Panc1 (cell line): ENCODE measurements around the gene SUPT5H.

Source experiments
- POLR2AphosphoS5 ChIP-seq: IDR thresholded peaks from 2 replicates; pipeline ENCODE4 v1.6.1; 2012; ENCODE audit warnings: mild to moderate bottlenecking, low read depth, low read length, moderate library complexity
- TCF7L2 ChIP-seq: IDR thresholded peaks from 2 replicates; pipeline ENCODE4 v1.6.1; 2011; ENCODE audit warnings: mild to moderate bottlenecking, low read depth, low read length, inconsistent platforms
- TF ChIP-seq, protein P1 (sequence below): fragments of 450-650 bp; IDR thresholded peaks from 2 replicates; pipeline ENCODE4 v1.5.1; 2017; ENCODE audit warnings: mild to moderate bottlenecking
- TF ChIP-seq, protein P2 (sequence below), 2 experiments: IDR thresholded peaks; 2 replicates each; pipeline ENCODE4 v1.6.1; 2011 to 2012; ENCODE audit warnings: low read depth in 2 of 2, control low read depth in 1 of 2, low read length in 1 of 2, mild to moderate bottlenecking in 1 of 2, moderate library complexity in 1 of 2; ENCODE audit not compliant: insufficient read depth in 1 of 2

DNA sequence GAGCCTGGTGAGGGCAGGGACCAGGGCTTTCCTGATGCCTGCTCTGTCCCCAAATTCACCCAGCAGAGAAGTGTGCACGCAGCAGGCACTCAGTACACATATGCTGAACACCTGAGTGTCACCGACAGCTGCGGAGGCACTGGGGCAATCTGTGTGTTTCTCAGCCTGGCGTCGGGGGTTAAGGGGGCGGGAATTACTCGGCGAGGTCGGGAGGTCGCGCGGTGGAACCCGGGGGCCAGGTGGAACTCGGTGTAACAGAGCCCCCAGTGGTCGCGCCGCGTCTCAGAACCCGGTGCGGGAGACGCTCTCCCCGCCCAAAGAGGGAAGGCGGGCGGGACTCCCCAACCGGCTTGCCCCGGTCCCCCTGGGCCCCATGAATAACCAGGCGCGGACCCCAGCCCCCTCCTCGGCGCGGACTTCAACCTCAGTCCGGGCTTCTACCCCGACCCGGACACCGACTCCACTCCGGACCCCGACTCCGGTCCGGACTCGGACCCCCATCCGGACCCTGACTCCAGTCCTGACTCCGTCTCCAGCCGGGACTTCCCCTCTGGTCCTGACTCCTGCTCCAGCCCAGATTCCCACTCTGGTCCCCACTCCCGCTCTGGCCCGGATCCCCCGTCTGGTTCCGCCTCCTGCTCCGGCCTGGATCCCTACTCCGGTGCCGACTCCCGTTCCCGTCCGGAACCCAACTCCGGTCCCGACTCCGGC is 69.6 kb downstream of the SUPT5H start, which contains the start of gene SELENOV:
- TF ChIP-seq, protein P1, sequence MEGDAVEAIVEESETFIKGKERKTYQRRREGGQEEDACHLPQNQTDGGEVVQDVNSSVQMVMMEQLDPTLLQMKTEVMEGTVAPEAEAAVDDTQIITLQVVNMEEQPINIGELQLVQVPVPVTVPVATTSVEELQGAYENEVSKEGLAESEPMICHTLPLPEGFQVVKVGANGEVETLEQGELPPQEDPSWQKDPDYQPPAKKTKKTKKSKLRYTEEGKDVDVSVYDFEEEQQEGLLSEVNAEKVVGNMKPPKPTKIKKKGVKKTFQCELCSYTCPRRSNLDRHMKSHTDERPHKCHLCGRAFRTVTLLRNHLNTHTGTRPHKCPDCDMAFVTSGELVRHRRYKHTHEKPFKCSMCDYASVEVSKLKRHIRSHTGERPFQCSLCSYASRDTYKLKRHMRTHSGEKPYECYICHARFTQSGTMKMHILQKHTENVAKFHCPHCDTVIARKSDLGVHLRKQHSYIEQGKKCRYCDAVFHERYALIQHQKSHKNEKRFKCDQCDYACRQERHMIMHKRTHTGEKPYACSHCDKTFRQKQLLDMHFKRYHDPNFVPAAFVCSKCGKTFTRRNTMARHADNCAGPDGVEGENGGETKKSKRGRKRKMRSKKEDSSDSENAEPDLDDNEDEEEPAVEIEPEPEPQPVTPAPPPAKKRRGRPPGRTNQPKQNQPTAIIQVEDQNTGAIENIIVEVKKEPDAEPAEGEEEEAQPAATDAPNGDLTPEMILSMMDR = no peak
- TF ChIP-seq POLR2AphosphoS5 (no peak), TCF7L2 (no peak)
- TF ChIP-seq, protein P2, sequence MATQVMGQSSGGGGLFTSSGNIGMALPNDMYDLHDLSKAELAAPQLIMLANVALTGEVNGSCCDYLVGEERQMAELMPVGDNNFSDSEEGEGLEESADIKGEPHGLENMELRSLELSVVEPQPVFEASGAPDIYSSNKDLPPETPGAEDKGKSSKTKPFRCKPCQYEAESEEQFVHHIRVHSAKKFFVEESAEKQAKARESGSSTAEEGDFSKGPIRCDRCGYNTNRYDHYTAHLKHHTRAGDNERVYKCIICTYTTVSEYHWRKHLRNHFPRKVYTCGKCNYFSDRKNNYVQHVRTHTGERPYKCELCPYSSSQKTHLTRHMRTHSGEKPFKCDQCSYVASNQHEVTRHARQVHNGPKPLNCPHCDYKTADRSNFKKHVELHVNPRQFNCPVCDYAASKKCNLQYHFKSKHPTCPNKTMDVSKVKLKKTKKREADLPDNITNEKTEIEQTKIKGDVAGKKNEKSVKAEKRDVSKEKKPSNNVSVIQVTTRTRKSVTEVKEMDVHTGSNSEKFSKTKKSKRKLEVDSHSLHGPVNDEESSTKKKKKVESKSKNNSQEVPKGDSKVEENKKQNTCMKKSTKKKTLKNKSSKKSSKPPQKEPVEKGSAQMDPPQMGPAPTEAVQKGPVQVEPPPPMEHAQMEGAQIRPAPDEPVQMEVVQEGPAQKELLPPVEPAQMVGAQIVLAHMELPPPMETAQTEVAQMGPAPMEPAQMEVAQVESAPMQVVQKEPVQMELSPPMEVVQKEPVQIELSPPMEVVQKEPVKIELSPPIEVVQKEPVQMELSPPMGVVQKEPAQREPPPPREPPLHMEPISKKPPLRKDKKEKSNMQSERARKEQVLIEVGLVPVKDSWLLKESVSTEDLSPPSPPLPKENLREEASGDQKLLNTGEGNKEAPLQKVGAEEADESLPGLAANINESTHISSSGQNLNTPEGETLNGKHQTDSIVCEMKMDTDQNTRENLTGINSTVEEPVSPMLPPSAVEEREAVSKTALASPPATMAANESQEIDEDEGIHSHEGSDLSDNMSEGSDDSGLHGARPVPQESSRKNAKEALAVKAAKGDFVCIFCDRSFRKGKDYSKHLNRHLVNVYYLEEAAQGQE (IDR thresholded peaks at IDR 0.05; ENCODE audit: insufficient read depth in 1 of 2, low read depth in 2 of 2, low read length in 1 of 2) = no peak
